AG04449 (cell line): ENCODE data around the gene NR5A1.

Source experiments
- CTCF ChIA-PET: fragments of 350-600 bp; formaldehyde crosslinking; extraction: SDS; loops from one replicate; lab custom pipeline; 2021; ENCODE audit warnings: antibody characterized with exemption; lab: Yijun Ruan, JAX
- POLR2A ChIA-PET: fragments of 400-600, 350-600 bp; formaldehyde crosslinking; extraction: SDS; loops from one replicate; lab custom pipeline; 2020; ENCODE audit warnings: antibody characterized with exemption, inconsistent platforms; lab: Yijun Ruan, JAX
- DNase-seq: peaks from one replicate; pipeline ENCODE4 v3.0.0-alpha.2; 2010; ENCODE audit warnings: low read depth, low spot score
- H3K4me3 ChIP-seq: 2 replicates; pipeline ENCODE4 v1.5.1; 2011; ENCODE audit warnings: low read depth, mild to moderate bottlenecking, control low read depth, low read length
- TF ChIP-seq, protein P1 (sequence below): IDR thresholded peaks from one replicate; pipeline ENCODE4 v1.5.1; 2011; ENCODE audit warnings: mild to moderate bottlenecking, moderate library complexity, low read length, control low read depth, inconsistent platforms; ENCODE audit not compliant: insufficient read depth; ENCODE audit errors: missing control alignments

The NR5A1 gene

DNA sequence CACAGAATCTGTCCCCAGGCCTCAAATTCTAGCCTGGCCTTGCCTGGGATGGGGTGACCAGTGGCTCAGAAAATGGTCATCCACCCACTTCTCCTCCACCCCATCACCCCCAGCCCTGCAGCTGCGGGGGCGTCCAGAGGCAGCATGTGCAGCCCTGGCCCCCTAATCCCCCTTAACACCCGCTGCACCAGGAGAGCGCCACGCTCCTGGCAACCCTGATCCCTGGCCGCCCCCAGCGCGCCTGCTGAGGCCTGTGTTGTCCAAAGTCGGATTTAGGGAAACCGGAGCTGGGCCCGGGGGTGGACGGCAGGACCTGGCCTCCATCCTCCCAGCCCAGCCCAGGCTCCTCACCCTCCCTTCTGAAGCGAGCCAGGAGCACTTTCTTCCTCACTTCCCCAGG, 22.0 kb downstream of the NR5A1 start:
- POLR2A ChIA-PET: no interaction called here
- TF ChIP-seq, protein P1, sequence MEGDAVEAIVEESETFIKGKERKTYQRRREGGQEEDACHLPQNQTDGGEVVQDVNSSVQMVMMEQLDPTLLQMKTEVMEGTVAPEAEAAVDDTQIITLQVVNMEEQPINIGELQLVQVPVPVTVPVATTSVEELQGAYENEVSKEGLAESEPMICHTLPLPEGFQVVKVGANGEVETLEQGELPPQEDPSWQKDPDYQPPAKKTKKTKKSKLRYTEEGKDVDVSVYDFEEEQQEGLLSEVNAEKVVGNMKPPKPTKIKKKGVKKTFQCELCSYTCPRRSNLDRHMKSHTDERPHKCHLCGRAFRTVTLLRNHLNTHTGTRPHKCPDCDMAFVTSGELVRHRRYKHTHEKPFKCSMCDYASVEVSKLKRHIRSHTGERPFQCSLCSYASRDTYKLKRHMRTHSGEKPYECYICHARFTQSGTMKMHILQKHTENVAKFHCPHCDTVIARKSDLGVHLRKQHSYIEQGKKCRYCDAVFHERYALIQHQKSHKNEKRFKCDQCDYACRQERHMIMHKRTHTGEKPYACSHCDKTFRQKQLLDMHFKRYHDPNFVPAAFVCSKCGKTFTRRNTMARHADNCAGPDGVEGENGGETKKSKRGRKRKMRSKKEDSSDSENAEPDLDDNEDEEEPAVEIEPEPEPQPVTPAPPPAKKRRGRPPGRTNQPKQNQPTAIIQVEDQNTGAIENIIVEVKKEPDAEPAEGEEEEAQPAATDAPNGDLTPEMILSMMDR: no peak
- no peak overlapping the region for H3K4me3 ChIP-seq
- no peak for DNase-seq
- CTCF ChIA-PET: no interaction called here

DNA sequence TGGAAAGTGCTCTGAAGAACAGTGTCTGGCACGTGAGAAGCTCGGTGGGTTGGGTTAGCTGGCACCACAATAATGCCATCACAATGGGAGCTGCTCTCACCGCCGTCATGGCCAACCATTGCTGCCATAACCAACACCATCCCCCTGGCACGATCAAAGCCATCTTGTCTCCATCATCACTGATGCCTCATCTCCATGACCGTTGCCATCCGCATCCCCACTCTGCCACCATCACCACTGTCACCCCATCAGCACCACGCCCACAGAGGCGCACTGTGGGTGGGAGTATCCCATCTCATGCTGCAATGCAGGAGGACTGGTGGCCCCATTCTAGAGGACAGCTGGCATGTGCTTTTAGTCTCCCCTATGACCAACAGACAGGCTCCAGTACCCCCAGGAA, 23.7 kb downstream of the NR5A1 start:
- TF ChIP-seq, protein P1: no peak
- ChIA-PET POLR2A (no interaction called here), CTCF (no interaction called here)
- no peak overlapping the region for H3K4me3 ChIP-seq
- no peak for DNase-seq

DNA sequence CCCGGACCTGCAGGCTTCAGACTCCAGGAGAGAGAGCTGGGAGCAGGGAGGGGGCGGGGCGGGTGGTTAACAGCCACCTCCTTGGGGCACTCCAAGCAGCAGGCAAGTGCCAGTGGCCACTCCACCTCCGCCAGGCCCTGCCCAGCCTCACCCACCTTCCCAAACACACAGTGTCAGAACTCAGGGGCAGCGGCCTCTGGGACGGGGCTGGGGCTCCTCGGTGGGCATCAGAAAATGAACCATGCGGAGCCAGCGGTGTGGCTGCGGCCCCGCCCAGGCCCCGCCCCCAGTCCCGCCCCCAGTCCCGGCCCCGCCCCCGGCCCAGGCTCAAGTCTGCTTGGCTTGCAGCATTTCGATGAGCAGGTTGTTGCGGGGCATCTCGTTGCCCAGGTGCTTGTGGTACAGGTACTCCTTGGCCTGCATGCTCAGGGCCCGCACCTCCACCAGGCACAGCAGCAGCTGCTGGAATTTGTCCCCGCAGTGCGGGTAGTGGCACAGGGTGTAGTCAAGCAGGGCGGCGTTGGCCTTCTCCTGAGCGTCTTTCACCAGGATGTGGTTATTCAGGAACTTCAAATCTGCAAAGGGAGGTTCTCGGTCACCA, 24.7 kb downstream of the NR5A1 start:
- POLR2A ChIA-PET: no interaction called here
- DNase-seq: no peak

DNA sequence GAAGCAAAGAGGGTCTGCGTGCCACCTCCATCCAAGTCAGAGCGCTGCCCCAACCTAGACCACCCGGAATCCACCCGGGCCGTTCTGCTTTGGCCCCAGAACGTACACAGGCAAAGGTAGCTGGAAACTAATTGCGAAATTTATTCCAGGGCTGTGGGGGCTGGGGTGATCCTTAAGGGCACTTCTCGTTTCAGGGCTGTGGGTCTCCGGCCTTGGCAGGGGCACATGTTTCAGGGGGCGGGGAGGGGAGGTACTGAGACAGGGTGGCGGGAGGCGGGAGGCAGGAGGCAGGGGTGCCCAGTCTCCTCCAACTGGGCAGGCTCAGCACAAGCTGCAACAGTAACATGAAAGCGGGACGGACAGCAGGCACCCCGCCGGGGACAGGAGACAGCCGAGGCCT, 26.1 kb downstream of the NR5A1 start:
- POLR2A ChIA-PET: no interaction called here

More for the DNA sequence above, 24.7 kb downstream of the NR5A1 start:
- CTCF ChIA-PET: no interaction called here
- TF ChIP-seq, protein P1: no peak
- no peak overlapping the region for H3K4me3 ChIP-seq

DNA sequence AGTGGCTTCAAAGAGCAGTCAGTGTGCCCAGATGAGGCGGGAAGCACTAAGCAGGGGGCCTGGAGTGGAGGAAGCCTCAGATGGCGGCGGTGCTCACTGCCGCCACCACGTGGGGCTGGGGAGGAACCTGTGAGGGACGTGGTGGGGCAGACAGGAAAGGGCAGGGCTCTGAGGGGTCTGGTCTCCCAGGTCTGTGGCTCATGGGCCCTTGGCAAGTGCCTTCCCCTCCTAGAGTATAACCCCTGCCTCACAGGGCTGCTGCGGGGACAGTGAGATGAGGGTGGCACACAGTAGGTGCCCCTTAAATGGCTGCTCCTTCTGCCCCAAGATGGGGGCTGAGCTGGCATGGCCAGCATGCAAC, 26.6 kb downstream of the NR5A1 start:
- TF ChIP-seq, protein P1: peak; percentile 63
- POLR2A ChIA-PET: no interaction called here
- H3K4me3 ChIP-seq: no peak overlapping the region
- DNase-seq: no peak
- CTCF ChIA-PET: interaction anchor here (1.3 to 1.6 kb wide), 4 partner anchors 11 to 62 kb away, joined by 3 to 4 read pairs (median 4); no protein-coding TSS in a partner anchor

More for the DNA sequence above, 26.1 kb downstream of the NR5A1 start:
- no peak for DNase-seq
- TF ChIP-seq, protein P1: no peak
- CTCF ChIA-PET: interaction anchor here (1.4 to 1.6 kb wide), 2 partner anchors 61 to 62 kb away, joined by 4 read pairs; no protein-coding TSS in a partner anchor
- no peak overlapping the region for H3K4me3 ChIP-seq

DNA sequence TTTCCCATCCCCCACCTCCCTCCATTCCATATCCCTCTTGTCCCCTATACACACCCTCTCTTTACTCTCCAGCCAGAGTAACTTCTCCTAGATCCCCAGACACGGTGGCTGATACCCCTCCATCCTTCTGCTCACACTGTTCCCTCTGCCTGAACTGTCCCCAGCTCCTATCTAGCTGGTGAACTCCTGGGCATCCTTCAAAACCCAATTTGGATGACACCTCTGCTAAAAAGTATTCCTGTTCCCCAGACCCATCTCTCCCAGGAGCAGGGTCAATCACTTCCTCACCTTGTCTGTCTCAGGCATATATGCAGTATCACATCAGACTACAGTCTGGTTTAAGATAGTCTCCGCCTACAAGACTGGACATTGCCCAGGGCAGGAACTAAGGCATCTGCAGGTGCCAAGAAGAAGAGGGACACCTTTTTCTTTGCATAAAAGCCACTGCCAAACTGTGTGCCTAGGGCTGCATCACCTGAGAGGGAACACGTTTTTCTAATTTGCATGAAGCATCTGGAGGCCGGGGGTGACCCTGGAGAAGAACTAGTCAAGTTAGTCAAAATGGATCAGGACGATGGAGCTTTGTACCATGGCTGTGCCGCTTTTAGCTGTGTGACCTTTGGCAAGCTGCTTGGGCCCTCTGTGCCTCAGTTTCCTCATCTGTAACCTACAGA, 27.1 kb downstream of the NR5A1 start:
- POLR2A ChIA-PET: no interaction called here
- CTCF ChIA-PET: interaction anchor here (1.0 to 1.5 kb wide), 4 partner anchors 10 to 61 kb away, joined by 3 to 4 read pairs (median 4); no protein-coding TSS in a partner anchor
- TF ChIP-seq, protein P1: no peak
- no peak for DNase-seq
- no peak overlapping the region for H3K4me3 ChIP-seq
